ENCODE results near the gene PLCD4. TPM values are rescaled to one million over a fixed set of nuclear protein-coding genes. Genes with fewer than 3 reads are reported as not detected.

The PLCD4 gene
- polyA plus RNA-seq, 2 of the 4 experiments (the other 2 are of a cell fraction): 1.2 to 2.8 TPM

GRCh38 chr2:218623366-218623705 lies 15.6 kb downstream of the PLCD4 start:
- POLR2A ChIA-PET: no interaction called here
- WGBS (ENCODE audit: missing lambda C conversion rate): 90% methylated on average over 3 of the region's 3 CpGs
- Histone ChIP-seq H3K4me1 (no peaks in the 10 kb centered on the region), H3K4me2 (no peak overlapping the region), H3K27ac (no peak overlapping the region), H3K9me3 (no peaks in the 10 kb centered on the region), H3K4me3 (no peak overlapping the region)
- ATAC-seq (no peak), FAIRE-seq (no peak), DNase-seq (ENCODE audit: low read depth in 1 of 2, low spot score in 1 of 2) (no peak)
- TF ChIP-seq SREBF2 (IDR thresholded peaks at IDR 0.05): no peak
- no peak for TF ChIP-seq CTCF (IDR thresholded peaks at IDR 0.05)
- TF ChIP-seq ZFP36 (IDR thresholded peaks at IDR 0.05; ENCODE audit: borderline replicate concordance, partially characterized antibody): no peak
- no peak for TF ChIP-seq CBX2 (IDR thresholded peaks at IDR 0.05; ENCODE audit: borderline replicate concordance, low read depth)
- no peak for TF ChIP-seq CHD4 (IDR thresholded peaks at IDR 0.05; ENCODE audit: borderline replicate concordance)
- no peak for TF ChIP-seq RAD21 (conservative IDR thresholded peaks at IDR 0.05 in 1 of 2, IDR thresholded peaks at IDR 0.05 in 1 of 2)
- CTCF ChIA-PET: no interaction called here

GRCh38 chr2:218626369-218626768 lies 18.7 kb downstream of the PLCD4 start:
- TF ChIP-seq RNF2 (IDR thresholded peaks at IDR 0.05; ENCODE audit: borderline replicate concordance, low read depth) (no peak), FOSL2 (IDR thresholded peaks at IDR 0.05) (no peak), FOSL2 (CRISPR knock-in tag; IDR thresholded peaks at IDR 0.05) (no peak), GATA3 (IDR thresholded peaks at IDR 0.05; ENCODE audit: borderline replicate concordance) (no peak), RCOR1 (IDR thresholded peaks at IDR 0.05; ENCODE audit: low read depth, low read length) (no peak), NFE2L2 (conservative IDR thresholded peaks at IDR 0.05; ENCODE audit: low read length) (no peak), BCL3 (IDR thresholded peaks at IDR 0.05) (no peak), NR3C1 (IDR thresholded peaks at IDR 0.05) (no peak), KDM5A (IDR thresholded peaks at IDR 0.05) (no peak), CBX2 (IDR thresholded peaks at IDR 0.05; ENCODE audit: borderline replicate concordance, low read depth) (no peak), CHD2 (IDR thresholded peaks at IDR 0.05; ENCODE audit: low read length, partially characterized antibody) (no peak), SMC3 (IDR thresholded peaks at IDR 0.05) (no peak), CEBPB (IDR thresholded peaks at IDR 0.05) (no peak), MAX (IDR thresholded peaks at IDR 0.05) (no peak), RFX5 (IDR thresholded peaks at IDR 0.05) (no peak), RARB (CRISPR knock-in tag; IDR thresholded peaks at IDR 0.05) (no peak), PHF8 (IDR thresholded peaks at IDR 0.05; ENCODE audit: borderline replicate concordance, low read depth) (no peak), CBX8 (IDR thresholded peaks at IDR 0.05) (no peak), HEYL (CRISPR knock-in tag; IDR thresholded peaks at IDR 0.05) (no peak)
- H3K4me1 ChIP-seq: no peaks in the 10 kb centered on the region
- no peak overlapping the region for H3K4me2 ChIP-seq
- ATAC-seq (no peak), DNase-seq (ENCODE audit: low read depth in 1 of 2, low spot score in 1 of 2) (no peak), FAIRE-seq (no peak)
- ChIA-PET CTCF (interaction anchor here (4.1 kb wide), 1 partner anchor 22 kb away, joined by 11 read pairs; no protein-coding TSS in a partner anchor), POLR2A (no interaction called here)
- no peak overlapping the region for H3K4me3 ChIP-seq
- H3K27ac ChIP-seq: no peak overlapping the region
- no peaks in the 10 kb centered on the region for H3K9me3 ChIP-seq
- WGBS (ENCODE audit: missing lambda C conversion rate): 67% methylated on average over 4 of the region's 4 CpGs

GRCh38 chr2:218627939-218628338 lies 20.2 kb downstream of the PLCD4 start:
- ChIA-PET CTCF (interaction anchor here (2.0 to 4.1 kb wide), 2 partner anchors 10 to 21 kb away, joined by 5 to 11 read pairs; no protein-coding TSS in a partner anchor), POLR2A (no interaction called here)
- FAIRE-seq (no peak), ATAC-seq (peak; percentile 10 to 32; a peak in 1 of 6 replicates), DNase-seq (ENCODE audit: low read depth in 1 of 2, low spot score in 1 of 2) (no peak)
- Histone ChIP-seq H3K4me1 (no peaks in the 10 kb centered on the region), H3K9me3 (no peaks in the 10 kb centered on the region), H3K4me3 (no peak overlapping the region), H3K4me2 (no peak overlapping the region), H3K27ac (no peak overlapping the region)
- 85% methylated on average over 4 of the region's 4 CpGs for WGBS (ENCODE audit: missing lambda C conversion rate)
- TF ChIP-seq FOSL2 (IDR thresholded peaks at IDR 0.05): no peak
- TF ChIP-seq FOSL2 (CRISPR knock-in tag; IDR thresholded peaks at IDR 0.05): no peak
- TF ChIP-seq CBX8 (IDR thresholded peaks at IDR 0.05): no peak
- no peak for TF ChIP-seq HOXB5 (CRISPR knock-in tag; IDR thresholded peaks at IDR 0.05)
- no peak for TF ChIP-seq ZFP36 (IDR thresholded peaks at IDR 0.05; ENCODE audit: borderline replicate concordance, partially characterized antibody)
- TF ChIP-seq POLR2A (IDR thresholded peaks at IDR 0.05; ENCODE audit: low read length): no peak
- no peak for TF ChIP-seq BCL3 (IDR thresholded peaks at IDR 0.05)
- TF ChIP-seq ZNF302 (CRISPR knock-in tag; IDR thresholded peaks at IDR 0.05): no peak

All from A549 (cell line).